ENCODE measurements around the gene ERCC6. TPM values are rescaled to one million over a fixed set of nuclear protein-coding genes. Genes with fewer than 3 reads are reported as not detected.

ERCC6 gene
- polyA plus RNA-seq, 1 donor from 2014 or later, result 13.9 TPM

GRCh38 chr10:49577182-49577925, 38.4 kb upstream of the ERCC6 start:
- Histone ChIP-seq H3K9ac (ENCODE audit: low read length) (no peak overlapping the region), H3F3A (ENCODE audit: insufficient read depth, low read length, poor library complexity, severe bottlenecking) (no peaks in the 10 kb centered on the region), H3K4me3 (ENCODE audit: low read length) (no peak overlapping the region), H3K79me2 (replicated peaks; ENCODE audit: insufficient read depth, low read length) (no peaks in the 10 kb centered on the region), H3K9me3 (ENCODE audit: low read length) (no peaks in the 10 kb centered on the region), H3K36me3 (ENCODE audit: insufficient read depth, low read length) (no peaks in the 10 kb centered on the region), H3K27me3 (ENCODE audit: insufficient read depth, low read depth, low read length) (no peaks in the 10 kb centered on the region), H3K9me2 (ENCODE audit: insufficient read depth, low read length) (no peaks in the 10 kb centered on the region), H3K4me2 (ENCODE audit: low read length) (no peak overlapping the region), H3K27ac (ENCODE audit: low read length) (no peak overlapping the region), H4K20me1 (ENCODE audit: insufficient read depth) (no peaks in the 10 kb centered on the region), H2AFZ (ENCODE audit: low read depth, low read length) (no peak overlapping the region)
- TF ChIP-seq SMC3 (conservative IDR thresholded peaks at IDR 0.05; ENCODE audit: poor library complexity), result no peak

GRCh38 chr10:49575489-49576072, 36.7 kb upstream of the ERCC6 start:
- no peak overlapping the region for H3K4me2 ChIP-seq (ENCODE audit: low read length)
- no peak overlapping the region for H3K27ac ChIP-seq (ENCODE audit: low read length)
- no peaks in the 10 kb centered on the region for H3K9me2 ChIP-seq (ENCODE audit: insufficient read depth, low read length)

More at GRCh38 chr10:49575489-49576072, 36.7 kb upstream of the ERCC6 start:
- TF ChIP-seq CTCF (IDR thresholded peaks at IDR 0.05; ENCODE audit: poor library complexity, severe bottlenecking), result no peak
- TF ChIP-seq MXI1 (conservative IDR thresholded peaks at IDR 0.05; ENCODE audit: poor library complexity, severe bottlenecking), result no peak
- no peak for TF ChIP-seq REST (IDR thresholded peaks at IDR 0.05; ENCODE audit: borderline replicate concordance)
- no peak for TF ChIP-seq POLR2AphosphoS5 (IDR thresholded peaks at IDR 0.05)
- no peak for TF ChIP-seq EP300 (conservative IDR thresholded peaks at IDR 0.05; ENCODE audit: poor library complexity, severe bottlenecking)
- TF ChIP-seq SMC3 (conservative IDR thresholded peaks at IDR 0.05; ENCODE audit: poor library complexity), result no peak
- no peak for TF ChIP-seq EZH2 (IDR thresholded peaks at IDR 0.05; ENCODE audit: borderline replicate concordance, insufficient read depth, low read length, poor library complexity, severe bottlenecking)
- TF ChIP-seq RAD21 (conservative IDR thresholded peaks at IDR 0.05), result no peak
- H4K20me1 ChIP-seq (ENCODE audit: insufficient read depth), result no peaks in the 10 kb centered on the region
- no peak overlapping the region for H3K9ac ChIP-seq (ENCODE audit: low read length)
- H3K9me3 ChIP-seq (ENCODE audit: low read length), result no peaks in the 10 kb centered on the region
- no peak overlapping the region for H3K4me3 ChIP-seq (ENCODE audit: low read length)
- no peaks in the 10 kb centered on the region for H3K27me3 ChIP-seq (ENCODE audit: insufficient read depth, low read depth, low read length)
- H2AFZ ChIP-seq (ENCODE audit: low read depth, low read length), result no peak overlapping the region
- no peaks in the 10 kb centered on the region for H3K36me3 ChIP-seq (ENCODE audit: insufficient read depth, low read length)
- H3K79me2 ChIP-seq (replicated peaks; ENCODE audit: insufficient read depth, low read length), result no peaks in the 10 kb centered on the region
- H3F3A ChIP-seq (ENCODE audit: insufficient read depth, low read length, poor library complexity, severe bottlenecking), result no peaks in the 10 kb centered on the region
